ENCODE data around the gene MAPK7. TPM values are rescaled to one million over a fixed set of nuclear protein-coding genes. Genes with fewer than 3 reads are reported as not detected.
A peak's percentile ranks its signal among the peaks of the same experiment; 100 is the strongest.

Gene MAPK7
- total and polyA plus RNA-seq, 2 experiments from 2014 or later, result 21.2 to 28.6 TPM

- Histone ChIP-seq H3K36me3 (ENCODE audit: low read depth) (no peaks in the 10 kb centered on the region), H4K20me1 (ENCODE audit: insufficient read depth) (no peaks in the 10 kb centered on the region), H3K4me1 (ENCODE audit: insufficient read depth) (peaks cover 28% of the 10 kb centered on the region), H3K9me3 (ENCODE audit: low read depth) (no peaks in the 10 kb centered on the region), H3K4me3 (no peak overlapping the region), H3K9me2 (ENCODE audit: insufficient read depth) (no peaks in the 10 kb centered on the region), H3K27me3 (replicated peaks; ENCODE audit: insufficient read depth) (no peaks in the 10 kb centered on the region), H3K79me2 (ENCODE audit: insufficient read depth) (no peaks in the 10 kb centered on the region), H3K9ac (no peak overlapping the region), H3K4me2 (ENCODE audit: unreplicated experiment) (no peak overlapping the region), H3K27ac (no peak overlapping the region), H2AFZ (no peak overlapping the region), H3F3A (ENCODE audit: insufficient read depth) (peaks cover 23% of the 10 kb centered on the region)
- no peak for DNase-seq
- in situ Hi-C loops (cut with MboI), result no loop called here
- 89 to 93% methylated on average over 22 to 40 of the region's 40 CpGs for WGBS, 2 experiments (ENCODE audit: low coverage in 1 of 2, low lambda C conversion rate in 2 of 2, missing lambda C conversion rate in 2 of 2)
- no peak for TF ChIP-seq EZH2phosphoT487 (IDR thresholded peaks at IDR 0.05; ENCODE audit: insufficient read depth, low read depth)
- TF ChIP-seq EZH2 (IDR thresholded peaks at IDR 0.05; ENCODE audit: insufficient read depth, poor library complexity, severe bottlenecking), result no peak
Observed at GRCh38 chr17:19344311-19345066, 33.8 kb upstream of the MAPK7 start.

- Histone ChIP-seq H2AFZ (no peak overlapping the region), H4K20me1 (ENCODE audit: insufficient read depth) (no peaks in the 10 kb centered on the region), H3K9me3 (ENCODE audit: low read depth) (no peaks in the 10 kb centered on the region), H3K9me2 (ENCODE audit: insufficient read depth) (no peaks in the 10 kb centered on the region), H3K4me1 (ENCODE audit: insufficient read depth) (peaks cover 28% of the 10 kb centered on the region), H3K36me3 (ENCODE audit: low read depth) (no peaks in the 10 kb centered on the region), H3K27ac (no peak overlapping the region), H3K4me2 (ENCODE audit: unreplicated experiment) (no peak overlapping the region), H3K4me3 (no peak overlapping the region), H3K79me2 (ENCODE audit: insufficient read depth) (no peaks in the 10 kb centered on the region), H3K9ac (no peak overlapping the region), H3F3A (ENCODE audit: insufficient read depth) (peaks cover 23% of the 10 kb centered on the region), H3K27me3 (replicated peaks; ENCODE audit: insufficient read depth) (no peaks in the 10 kb centered on the region)
- WGBS, 2 experiments (ENCODE audit: low coverage in 1 of 2, low lambda C conversion rate in 2 of 2, missing lambda C conversion rate in 2 of 2), result 98 to 99% methylated on average over 7 of the region's 7 CpGs
- no peak for TF ChIP-seq EZH2 (IDR thresholded peaks at IDR 0.05; ENCODE audit: insufficient read depth, poor library complexity, severe bottlenecking)
- TF ChIP-seq EZH2phosphoT487 (IDR thresholded peaks at IDR 0.05; ENCODE audit: insufficient read depth, low read depth), result no peak
- in situ Hi-C loops (cut with MboI), result no loop called here
- DNase-seq, result no peak
Observed at GRCh38 chr17:19345067-19345460, 33.2 kb upstream of the MAPK7 start.

GRCh38 chr17:19345486-19346350, 32.6 kb upstream of the MAPK7 start:
- Histone ChIP-seq H2AFZ (no peak overlapping the region), H4K20me1 (ENCODE audit: insufficient read depth) (no peaks in the 10 kb centered on the region), H3K4me3 (no peak overlapping the region), H3K9me2 (ENCODE audit: insufficient read depth) (no peaks in the 10 kb centered on the region), H3K4me1 (ENCODE audit: insufficient read depth) (peaks cover 28% of the 10 kb centered on the region), H3K36me3 (ENCODE audit: low read depth) (no peaks in the 10 kb centered on the region), H3F3A (ENCODE audit: insufficient read depth) (peaks cover 23% of the 10 kb centered on the region), H3K9me3 (ENCODE audit: low read depth) (no peaks in the 10 kb centered on the region), H3K27me3 (replicated peaks; ENCODE audit: insufficient read depth) (no peaks in the 10 kb centered on the region), H3K9ac (peak overlapping the region; percentile 56), H3K27ac (peak overlapping the region; percentile 66), H3K79me2 (ENCODE audit: insufficient read depth) (no peaks in the 10 kb centered on the region), H3K4me2 (ENCODE audit: unreplicated experiment) (peak overlapping the region; percentile 43)
- DNase-seq, result no peak
- TF ChIP-seq EZH2 (IDR thresholded peaks at IDR 0.05; ENCODE audit: insufficient read depth, poor library complexity, severe bottlenecking), result no peak
- no peak for TF ChIP-seq EZH2phosphoT487 (IDR thresholded peaks at IDR 0.05; ENCODE audit: insufficient read depth, low read depth)
- WGBS, 2 experiments (ENCODE audit: low coverage in 1 of 2, low lambda C conversion rate in 2 of 2, missing lambda C conversion rate in 2 of 2), result 70 to 73% methylated on average over 13 of the region's 13 CpGs
- in situ Hi-C loops (cut with MboI), result no loop called here

- Histone ChIP-seq H3K4me3 (no peak overlapping the region), H3K9me2 (ENCODE audit: insufficient read depth) (no peaks in the 10 kb centered on the region), H3K36me3 (ENCODE audit: low read depth) (no peaks in the 10 kb centered on the region), H3F3A (ENCODE audit: insufficient read depth) (peaks cover 23% of the 10 kb centered on the region), H4K20me1 (ENCODE audit: insufficient read depth) (no peaks in the 10 kb centered on the region), H3K4me2 (ENCODE audit: unreplicated experiment) (peak overlapping the region; percentile 43), H3K27me3 (replicated peaks; ENCODE audit: insufficient read depth) (no peaks in the 10 kb centered on the region), H3K79me2 (ENCODE audit: insufficient read depth) (no peaks in the 10 kb centered on the region), H3K4me1 (ENCODE audit: insufficient read depth) (peaks cover 28% of the 10 kb centered on the region), H2AFZ (no peak overlapping the region), H3K9ac (peak overlapping the region; percentile 56), H3K27ac (peak overlapping the region; percentile 66), H3K9me3 (ENCODE audit: low read depth) (no peaks in the 10 kb centered on the region)
- TF ChIP-seq EZH2 (IDR thresholded peaks at IDR 0.05; ENCODE audit: insufficient read depth, poor library complexity, severe bottlenecking), result no peak
- no peak for TF ChIP-seq EZH2phosphoT487 (IDR thresholded peaks at IDR 0.05; ENCODE audit: insufficient read depth, low read depth)
- in situ Hi-C loops (cut with MboI), result no loop called here
- 13 to 16% methylated on average over 19 of the region's 19 CpGs for WGBS, 2 experiments (ENCODE audit: low coverage in 1 of 2, low lambda C conversion rate in 2 of 2, missing lambda C conversion rate in 2 of 2)
- peak; percentile 95 for DNase-seq
Observed at GRCh38 chr17:19346351-19347255, 31.7 kb upstream of the MAPK7 start.

Data from GM23248 (cell line).